CD4-positive, alpha-beta T cell (primary cell): ENCODE data around the gene TSPAN7. TPM values are rescaled to one million over a fixed set of nuclear protein-coding genes. Genes with fewer than 3 reads are reported as not detected.

Source experiments
- ATAC-seq: fragments of 200-7000 bp; cut with Tn5 transposase; one replicate; pipeline ENCODE4 v1.10.0; 2022; ENCODE audit warnings: mild to moderate bottlenecking; ENCODE audit not compliant: poor library complexity
- CTCF ChIA-PET: fragments of 350-600 bp; sonication (Branson Sonifier 250); formaldehyde crosslinking; loops from one replicate; lab custom pipeline; 2021; ENCODE audit warnings: antibody characterized with exemption, inconsistent platforms; lab: Charles Lee
- POLR2A ChIA-PET: fragments of 350-600 bp; sonication (Branson Sonifier 250); formaldehyde crosslinking; loops from one replicate; lab custom pipeline; 2021; ENCODE audit warnings: antibody characterized with exemption, inconsistent platforms; lab: Charles Lee
- DNase-seq, 14 experiments: peaks; one replicate each; pipeline ENCODE4 v3.0.0-alpha.2; 2013 to 2020; ENCODE audit warnings: mixed read lengths in 2 of 14
- H3K27ac ChIP-seq, 2 donors: one replicate each; pipeline versions ENCODE4 v1.5.1 to v1.7.0; 2013; ENCODE audit warnings: low read length in 2 of 2, low read depth in 1 of 2, mild to moderate bottlenecking in 1 of 2
- H3K27me3 ChIP-seq, 2 experiments: 1 replicate in 1 of 2; 2 replicates in 1 of 2; pipeline versions ENCODE4 v1.6.1 to v1.7.0; 2013; ENCODE audit warnings: low read length in 2 of 2, control low read depth in 1 of 2, mild to moderate bottlenecking in 1 of 2, moderate library complexity in 1 of 2; ENCODE audit not compliant: insufficient read depth in 2 of 2, control insufficient read depth in 1 of 2
- H3K36me3 ChIP-seq: one replicate; pipeline ENCODE4 v1.6.1; 2013; ENCODE audit warnings: low read length, control low read depth; ENCODE audit not compliant: insufficient read depth
- H3K4me1 ChIP-seq: one replicate; pipeline ENCODE4 v1.6.1; 2013; ENCODE audit warnings: low read length, control low read depth; ENCODE audit not compliant: insufficient read depth
- H3K4me3 ChIP-seq: one replicate; pipeline ENCODE4 v1.5.1; 2013; ENCODE audit warnings: mild to moderate bottlenecking, low read length, moderate library complexity
- H3K9me3 ChIP-seq, 2 experiments: 1 replicate in 1 of 2; 2 replicates in 1 of 2; pipeline versions ENCODE4 v1.6.1 to v1.7.0; 2013; ENCODE audit warnings: low read length in 2 of 2, mild to moderate bottlenecking in 2 of 2, control low read depth in 1 of 2, moderate library complexity in 1 of 2; ENCODE audit not compliant: control insufficient read depth in 1 of 2, insufficient read depth in 1 of 2
- H3K27ac Mint-ChIP-seq: one replicate; pipeline ENCODE4 v1.8.0; 2020; ENCODE audit warnings: mixed read lengths
- H3K27me3 Mint-ChIP-seq: one replicate; pipeline ENCODE4 v1.8.0; 2021; ENCODE audit warnings: mixed read lengths
- H3K36me3 Mint-ChIP-seq: one replicate; pipeline ENCODE4 v1.8.0; 2021; ENCODE audit warnings: low read depth, mixed read lengths
- H3K4me1 Mint-ChIP-seq: one replicate; pipeline ENCODE4 v1.8.0; 2021; ENCODE audit warnings: low read depth, mixed read lengths
- H3K4me3 Mint-ChIP-seq: one replicate; pipeline ENCODE4 v1.8.0; 2020; ENCODE audit warnings: mild to moderate bottlenecking, mixed read lengths
- H3K9me3 Mint-ChIP-seq: one replicate; pipeline ENCODE4 v1.8.0; 2020; ENCODE audit warnings: mixed read lengths
- CTCF ChIP-seq: fragments of 200-600 bp; IDR thresholded peaks from one replicate; pipeline ENCODE4 v1.8.0; 2022; ENCODE audit warnings: antibody characterized with exemption, mild to moderate bottlenecking
- intact Hi-C, 2 experiments: fragments of 100-400 bp; cut with DNase I in 1 of 2; cut with micrococcal nuclease in 1 of 2; formaldehyde crosslinking; loops; one replicate each; pipeline versions ENCODE4 v1.15.1 to v1.9.0; 2023 to 2025; cut with DNase I, micrococcal nuclease
- total RNA-seq, 174 experiments: library from RNA in 2 of 174; stranded (reverse) in 2 of 174; gene quantifications; one replicate each; pipeline ENCODE4 v1.2.3 and lab custom pipeline; 2021 to 2026

Gene TSPAN7
- total RNA-seq, 2 experiments from 2014 or later, result 0.36 TPM; not detected in 1

GRCh38 chrX:38628587-38628986 lies 67.2 kb downstream of the TSPAN7 start:
- H3K27ac Mint-ChIP-seq, result no peak overlapping the region
- POLR2A ChIA-PET, result no interaction called here
- ATAC-seq, result no peak
- H3K4me3 Mint-ChIP-seq, result no peak overlapping the region
- H3K36me3 ChIP-seq, result no peaks in the 10 kb centered on the region
- intact Hi-C loops, result no loop called here
- CTCF ChIA-PET, result no interaction called here
- peaks cover 13% of the 10 kb centered on the region for H3K27me3 Mint-ChIP-seq
- peaks cover 7% of the 10 kb centered on the region for H3K4me1 Mint-ChIP-seq
- DNase-seq, result no peak
- TF ChIP-seq CTCF, result no peak
- no peaks in the 10 kb centered on the region for H3K36me3 Mint-ChIP-seq
- H3K9me3 Mint-ChIP-seq, result no peaks in the 10 kb centered on the region
- no peak overlapping the region for H3K4me3 ChIP-seq
- H3K27me3 ChIP-seq, result no peaks in the 10 kb centered on the region
- no peaks in the 10 kb centered on the region for H3K4me1 ChIP-seq
- no peak overlapping the region for H3K27ac ChIP-seq
- no peaks in the 10 kb centered on the region for H3K9me3 ChIP-seq

- CTCF ChIA-PET, result no interaction called here
- H3K4me1 Mint-ChIP-seq, result peaks cover 12% of the 10 kb centered on the region
- H3K4me3 Mint-ChIP-seq, result no peak overlapping the region
Measured at GRCh38 chrX:38632516-38632915, 71.2 kb downstream of the TSPAN7 start.

GRCh38 chrX:38634665-38635064 lies 73.3 kb downstream of the TSPAN7 start:
- no peaks in the 10 kb centered on the region for H3K36me3 ChIP-seq
- H3K27ac ChIP-seq, result no peak overlapping the region
- H3K4me3 Mint-ChIP-seq, result no peak overlapping the region
- H3K27ac Mint-ChIP-seq, result no peak overlapping the region
- DNase-seq (no peak), ATAC-seq (no peak)
- H3K9me3 Mint-ChIP-seq, result no peaks in the 10 kb centered on the region
- no peak for TF ChIP-seq CTCF
- ChIA-PET POLR2A (no interaction called here), CTCF (no interaction called here)
- H3K4me1 ChIP-seq, result no peaks in the 10 kb centered on the region
- intact Hi-C loops, result no loop called here
- no peaks in the 10 kb centered on the region for H3K36me3 Mint-ChIP-seq
- H3K4me1 Mint-ChIP-seq, result peaks cover 12% of the 10 kb centered on the region
- H3K4me3 ChIP-seq, result no peak overlapping the region
- H3K27me3 ChIP-seq, result no peaks in the 10 kb centered on the region
- no peaks in the 10 kb centered on the region for H3K9me3 ChIP-seq
- no peaks in the 10 kb centered on the region for H3K27me3 Mint-ChIP-seq

More at GRCh38 chrX:38632516-38632915, 71.2 kb downstream of the TSPAN7 start:
- intact Hi-C loops, result no loop called here
- H3K4me3 ChIP-seq, result no peak overlapping the region
- no peaks in the 10 kb centered on the region for H3K9me3 Mint-ChIP-seq
- H3K27ac Mint-ChIP-seq, result no peak overlapping the region
- DNase-seq, result no peak
- no peaks in the 10 kb centered on the region for H3K4me1 ChIP-seq
- no peaks in the 10 kb centered on the region for H3K36me3 ChIP-seq
- H3K27me3 ChIP-seq, result no peaks in the 10 kb centered on the region
- no peak overlapping the region for H3K27ac ChIP-seq
- H3K36me3 Mint-ChIP-seq, result no peaks in the 10 kb centered on the region
- TF ChIP-seq CTCF, result no peak
- no peaks in the 10 kb centered on the region for H3K27me3 Mint-ChIP-seq
- H3K9me3 ChIP-seq, result no peaks in the 10 kb centered on the region
- POLR2A ChIA-PET, result no interaction called here
- ATAC-seq, result no peak
